ENCODE results near the gene TNFRSF1A.

Gene TNFRSF1A

DNA sequence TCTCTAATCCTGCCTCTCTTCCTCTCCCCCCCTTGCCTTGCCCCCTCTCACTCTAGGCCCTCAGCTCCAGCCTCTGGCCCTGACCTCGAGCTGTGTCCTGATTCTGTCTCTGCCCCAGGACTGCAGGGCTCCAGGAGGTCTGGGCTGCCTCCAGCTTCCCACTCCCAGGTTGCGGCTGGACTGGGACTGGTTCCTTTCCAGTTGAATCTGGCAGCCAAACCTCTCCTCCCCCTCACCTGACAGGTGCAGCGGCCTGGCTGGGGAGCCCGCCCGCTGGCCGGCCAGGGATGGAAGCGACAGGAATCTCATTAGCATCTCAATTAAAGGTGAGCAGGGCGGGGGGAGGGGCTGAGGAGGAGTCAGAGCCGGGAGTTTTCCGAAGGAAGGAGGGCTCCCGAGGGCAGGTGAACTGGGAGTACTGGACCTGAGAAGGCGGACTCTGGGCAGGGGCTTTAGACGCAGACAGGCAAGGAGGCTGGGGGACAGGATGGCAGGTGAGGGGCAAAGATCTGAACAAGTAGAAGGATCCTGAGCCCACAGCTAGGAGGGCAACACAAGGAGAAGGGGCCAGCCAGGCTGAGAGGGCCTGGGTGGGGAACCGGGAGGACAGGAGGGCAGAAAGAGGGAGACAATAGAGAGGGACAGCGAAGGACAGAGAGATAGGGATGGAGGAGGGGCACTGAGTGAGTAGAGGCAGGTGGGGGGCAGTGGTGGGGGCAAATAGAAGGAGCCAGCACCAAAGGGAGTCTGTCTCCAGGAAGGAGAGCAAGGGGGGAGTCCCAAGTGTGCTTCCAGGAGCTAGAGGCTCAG, 33.6 kb upstream of the TNFRSF1A start, which contains the start of gene SCNN1A:
Gene SCNN1A (minus strand): TSS at position 295 of the 810 bp plus-strand sequence. CDS start 780 bp downstream, outside the sequence.
- Histone ChIP-seq H3K27ac (peak within 1 kb of the TSS; percentile 50), H3K4me3 (ENCODE audit: low read depth, low read length) (no peak within 1 kb of the TSS)

GRCh38 chr12:6374786-6375160, 32.9 kb upstream of the TNFRSF1A start:
- peak overlapping the region; percentile 50; the same call in 1 of the 2 replicates for H3K27ac ChIP-seq

More for the DNA sequence above, 33.6 kb upstream of the TNFRSF1A start, which contains the start of gene SCNN1A:
- no peaks in the 10 kb centered on the region for H3K27me3 ChIP-seq (ENCODE audit: insufficient read depth, low read depth, severe bottlenecking)
- H3K36me3 ChIP-seq: no peaks in the 10 kb centered on the region
- no peak for TF ChIP-seq CTCF (IDR thresholded peaks at IDR 0.05; ENCODE audit: low read depth, low read length)
- DNase-seq: no peak
- no peaks in the 10 kb centered on the region for H3K9me3 ChIP-seq (ENCODE audit: severe bottlenecking)

GRCh38 chr12:6374028-6374785, 32.3 kb upstream of the TNFRSF1A start:
- Histone ChIP-seq H3K36me3 (no peaks in the 10 kb centered on the region), H3K27me3 (ENCODE audit: insufficient read depth, low read depth, severe bottlenecking) (no peaks in the 10 kb centered on the region), H3K27ac (no peak overlapping the region), H3K4me3 (ENCODE audit: low read depth, low read length) (no peak overlapping the region), H3K9me3 (ENCODE audit: severe bottlenecking) (no peaks in the 10 kb centered on the region)
- no peak for TF ChIP-seq CTCF (IDR thresholded peaks at IDR 0.05; ENCODE audit: low read depth, low read length)
- DNase-seq: no peak

More at GRCh38 chr12:6374786-6375160, 32.9 kb upstream of the TNFRSF1A start:
- no peak overlapping the region for H3K4me3 ChIP-seq (ENCODE audit: low read depth, low read length)
- DNase-seq: no peak
- TF ChIP-seq CTCF (IDR thresholded peaks at IDR 0.05; ENCODE audit: low read depth, low read length): no peak
- H3K36me3 ChIP-seq: no peaks in the 10 kb centered on the region
- H3K9me3 ChIP-seq (ENCODE audit: severe bottlenecking): no peaks in the 10 kb centered on the region
- no peaks in the 10 kb centered on the region for H3K27me3 ChIP-seq (ENCODE audit: insufficient read depth, low read depth, severe bottlenecking)

GRCh38 chr12:6373022-6373787, 31.3 kb upstream of the TNFRSF1A start:
- Histone ChIP-seq H3K27ac (peak overlapping the region; percentile 82), H3K4me3 (ENCODE audit: low read depth, low read length) (no peak overlapping the region), H3K27me3 (ENCODE audit: insufficient read depth, low read depth, severe bottlenecking) (no peaks in the 10 kb centered on the region), H3K36me3 (no peaks in the 10 kb centered on the region), H3K9me3 (ENCODE audit: severe bottlenecking) (no peaks in the 10 kb centered on the region)
- TF ChIP-seq CTCF (IDR thresholded peaks at IDR 0.05; ENCODE audit: low read depth, low read length): no peak
- no peak for DNase-seq

- no peak for TF ChIP-seq CTCF (IDR thresholded peaks at IDR 0.05; ENCODE audit: low read depth, low read length)
- no peaks in the 10 kb centered on the region for H3K9me3 ChIP-seq (ENCODE audit: severe bottlenecking)
- peak overlapping the region; percentile 82 for H3K27ac ChIP-seq
- H3K36me3 ChIP-seq: no peaks in the 10 kb centered on the region
- peak; percentile 51 for DNase-seq
- no peaks in the 10 kb centered on the region for H3K27me3 ChIP-seq (ENCODE audit: insufficient read depth, low read depth, severe bottlenecking)
- H3K4me3 ChIP-seq (ENCODE audit: low read depth, low read length): no peak overlapping the region
Observed at GRCh38 chr12:6372403-6373003, 30.6 kb upstream of the TNFRSF1A start.
